Naive thymus-derived CD4-positive, alpha-beta T cell (primary cell): ENCODE results near the gene SLC4A7. TPM values are rescaled to one million over a fixed set of nuclear protein-coding genes. Genes with fewer than 3 reads are reported as not detected.

ENCODE experiments used
- ATAC-seq: fragments of 150-1000 bp; cut with Tn5 transposase; 2 replicates; pipeline ENCODE4 v1.10.0; 2021; ENCODE audit warnings: mild to moderate bottlenecking, moderate library complexity
- CTCF ChIA-PET: fragments of 350-600 bp; sonication (Branson Sonifier 250); formaldehyde crosslinking; loops from one replicate; lab custom pipeline; 2021; ENCODE audit warnings: antibody characterized with exemption; lab: Charles Lee
- POLR2A ChIA-PET: fragments of 350-600 bp; sonication (Branson Sonifier 250); formaldehyde crosslinking; loops from one replicate; lab custom pipeline; 2021; ENCODE audit warnings: antibody characterized with exemption, inconsistent platforms; lab: Charles Lee
- DNase-seq, 9 donors: peaks; one replicate each; pipeline versions ENCODE4 v3.0.0 to v3.0.0-alpha.2; 2020 to 2022; ENCODE audit warnings: mixed read lengths in 1 of 9
- H3K27ac ChIP-seq: one replicate; pipeline ENCODE4 v1.7.0; 2013; ENCODE audit warnings: mild to moderate bottlenecking, low read depth, low read length, moderate library complexity
- H3K27me3 ChIP-seq, 2 donors: one replicate each; pipeline ENCODE4 v1.7.0; 2013; ENCODE audit warnings: low read length in 2 of 2, mild to moderate bottlenecking in 2 of 2, moderate library complexity in 2 of 2; ENCODE audit not compliant: control insufficient read depth in 2 of 2, insufficient read depth in 2 of 2
- H3K36me3 ChIP-seq, 3 experiments: 1 replicate in 2 of 3; 2 replicates in 1 of 3; pipeline ENCODE4 v1.7.0; 2013; ENCODE audit warnings: low read length in 3 of 3, mild to moderate bottlenecking in 3 of 3, moderate library complexity in 1 of 3; ENCODE audit not compliant: insufficient read depth in 3 of 3, control insufficient read depth in 2 of 3
- H3K4me1 ChIP-seq, 2 donors: one replicate each; pipeline ENCODE4 v1.7.0; 2013; ENCODE audit warnings: low read length in 2 of 2, mild to moderate bottlenecking in 2 of 2, moderate library complexity in 1 of 2; ENCODE audit not compliant: control insufficient read depth in 2 of 2, insufficient read depth in 2 of 2
- H3K4me3 ChIP-seq: 2 replicates; pipeline ENCODE4 v1.7.0; 2013; ENCODE audit warnings: mild to moderate bottlenecking, low read length
- H3K9me3 ChIP-seq, 3 experiments: 1 replicate in 2 of 3; 2 replicates in 1 of 3; pipeline ENCODE4 v1.7.0; 2013; ENCODE audit warnings: low read length in 3 of 3; ENCODE audit not compliant: control insufficient read depth in 2 of 3
- H3K27ac Mint-ChIP-seq, 9 donors: one replicate each; pipeline ENCODE4 v1.8.0; 2020 to 2022; ENCODE audit warnings: mixed read lengths in 9 of 9, mild to moderate bottlenecking in 8 of 9, moderate library complexity in 5 of 9, inconsistent platforms in 2 of 9
- H3K27me3 Mint-ChIP-seq, 5 donors: one replicate each; pipeline ENCODE4 v1.8.0; 2021 to 2022; ENCODE audit warnings: mixed read lengths in 5 of 5, mild to moderate bottlenecking in 1 of 5
- H3K36me3 Mint-ChIP-seq, 5 donors: one replicate each; pipeline ENCODE4 v1.8.0; 2020 to 2022; ENCODE audit warnings: mixed read lengths in 5 of 5, mild to moderate bottlenecking in 3 of 5, inconsistent platforms in 1 of 5
- H3K4me1 Mint-ChIP-seq, 7 donors: one replicate each; pipeline ENCODE4 v1.8.0; 2020 to 2022; ENCODE audit warnings: mixed read lengths in 7 of 7, mild to moderate bottlenecking in 3 of 7, inconsistent platforms in 1 of 7
- H3K4me3 Mint-ChIP-seq, 10 donors: one replicate each; pipeline ENCODE4 v1.8.0; 2020 to 2022; ENCODE audit warnings: mild to moderate bottlenecking in 10 of 10, mixed read lengths in 10 of 10, moderate library complexity in 6 of 10, inconsistent platforms in 2 of 10
- H3K9me3 Mint-ChIP-seq, 11 donors: one replicate each; pipeline ENCODE4 v1.8.0; 2020 to 2022; ENCODE audit warnings: mixed read lengths in 11 of 11, mild to moderate bottlenecking in 4 of 11, inconsistent platforms in 1 of 11, moderate library complexity in 1 of 11
- intact Hi-C, 2 donors: fragments of 100-400 bp; cut with micrococcal nuclease; formaldehyde crosslinking; loops; one replicate each; pipeline ENCODE4 v1.15.1; 2023
- polyA plus RNA-seq, 2 donors: library from polyadenylated mRNA; unstranded; fragments of 300-500 nt; fragmentation: Illumina TruSeq; gene quantifications; one replicate each; pipeline ENCODE4 v1.2.3, GENCODE V29; 2021
- total RNA-seq, 6 experiments: library from RNA in 5 of 6; stranded (reverse) in 5 of 6; gene quantifications; 1 replicate in 5 of 6; 2 replicates in 1 of 6; pipeline ENCODE4 v1.2.3 and lab custom pipeline; 2021 to 2026

SLC4A7 gene
- total and polyA plus RNA-seq, 7 experiments from 2014 or later, result 9.3 to 69.1 (median 38.4) TPM

DNA sequence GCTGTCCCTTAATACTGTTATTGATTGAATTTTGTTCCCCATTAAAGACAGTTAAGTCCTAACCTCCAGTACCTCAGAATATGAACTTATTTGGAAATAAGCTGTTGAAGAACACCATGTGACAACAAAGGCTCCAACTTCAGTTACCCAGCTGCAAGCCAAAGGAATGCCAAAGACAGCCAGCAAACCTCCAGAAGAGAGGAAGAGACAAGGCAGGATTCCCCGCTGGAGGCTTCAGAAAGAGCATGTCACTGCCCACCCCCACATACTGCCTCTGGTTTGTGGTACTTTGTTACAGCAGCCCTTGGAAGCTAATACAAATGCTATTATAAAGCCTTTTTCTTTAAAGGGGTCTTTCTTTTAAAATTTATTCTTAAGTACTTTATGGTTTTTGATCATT lies 96.6 kb downstream of the SLC4A7 start:
- peaks cover 0 to 29% (median 10%) of the 10 kb centered on the region in 3 experiments for H3K36me3 ChIP-seq
- CTCF ChIA-PET, result no interaction called here
- H3K27ac Mint-ChIP-seq, result peak overlapping the region in 2 of 9 donors; percentile 54 to 60

DNA sequence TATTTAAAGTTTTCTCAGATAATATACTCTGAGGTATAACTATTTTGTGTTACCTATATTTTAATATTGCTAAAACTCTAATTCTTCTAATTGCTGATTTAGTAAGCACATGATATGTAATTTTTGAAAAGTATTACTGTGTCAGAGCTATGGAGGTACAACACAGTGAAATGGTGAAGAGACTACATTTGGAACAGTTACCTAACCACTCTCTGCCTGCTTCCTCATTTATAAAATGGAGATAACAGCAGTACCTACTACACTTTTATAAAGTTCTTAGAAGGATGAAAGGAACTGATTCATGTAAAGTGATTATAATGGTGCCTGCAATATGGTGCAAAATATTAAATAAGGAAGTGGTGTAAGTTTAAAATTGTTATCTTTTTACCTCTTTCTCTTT lies 98.7 kb downstream of the SLC4A7 start:
- no peak overlapping the region for H3K27ac ChIP-seq
- Mint-ChIP-seq H3K27ac (no peak overlapping the region), H3K27me3 (no peaks in the 10 kb centered on the region), H3K4me3 (no peak overlapping the region), H3K9me3 (no peaks in the 10 kb centered on the region), H3K36me3 (peaks cover 0 to 28% (median 15%) of the 10 kb centered on the region in 5 donors), H3K4me1 (no peaks in the 10 kb centered on the region)
- H3K36me3 ChIP-seq, result peaks cover 0 to 23% (median 10%) of the 10 kb centered on the region in 3 experiments
- H3K9me3 ChIP-seq, result no peaks in the 10 kb centered on the region
- intact Hi-C loops, result loop anchor here (2.0 to 5.0 kb wide), 2 partner anchors 17 to 37 kb away; partner anchors contain the start of gene NEK10 (in 1 of the 2)
- POLR2A ChIA-PET, result no interaction called here
- peak; percentile 48 for ATAC-seq
- CTCF ChIA-PET, result no interaction called here
- H3K4me3 ChIP-seq, result no peak overlapping the region
- DNase-seq, result no peak
- no peaks in the 10 kb centered on the region for H3K4me1 ChIP-seq
- no peaks in the 10 kb centered on the region for H3K27me3 ChIP-seq

More for the DNA sequence above, 96.6 kb downstream of the SLC4A7 start:
- no peak overlapping the region for H3K27ac ChIP-seq
- no peaks in the 10 kb centered on the region for H3K9me3 ChIP-seq
- POLR2A ChIA-PET, result no interaction called here
- Mint-ChIP-seq H3K36me3 (peaks cover 4 to 38% (median 20%) of the 10 kb centered on the region in 5 donors), H3K27me3 (no peaks in the 10 kb centered on the region), H3K9me3 (no peaks in the 10 kb centered on the region), H3K4me3 (no peak overlapping the region), H3K4me1 (peaks cover 0 to under 1% (median 0%) of the 10 kb centered on the region in 7 donors)
- no peak overlapping the region for H3K4me3 ChIP-seq
- ATAC-seq, result no peak
- no peaks in the 10 kb centered on the region for H3K4me1 ChIP-seq
- intact Hi-C loops, result loop anchor here in 1 of 2 donors (5.0 kb wide), 1 partner anchor 35 kb away; no protein-coding TSS in a partner anchor
- no peak for DNase-seq
- no peaks in the 10 kb centered on the region for H3K27me3 ChIP-seq

- ChIA-PET CTCF (interaction anchor here (0.6 kb wide), 1 partner anchor 100 kb away, joined by 3 read pairs; no protein-coding TSS in a partner anchor), POLR2A (no interaction called here)
- no peaks in the 10 kb centered on the region for H3K4me1 ChIP-seq
- Mint-ChIP-seq H3K4me3 (no peak overlapping the region), H3K27me3 (no peaks in the 10 kb centered on the region), H3K27ac (no peak overlapping the region), H3K9me3 (no peaks in the 10 kb centered on the region), H3K36me3 (peaks cover 1 to 26% (median 15%) of the 10 kb centered on the region in 5 donors), H3K4me1 (no peaks in the 10 kb centered on the region)
- no peak overlapping the region for H3K27ac ChIP-seq
- intact Hi-C loops, result loop anchor here (1.0 to 2.0 kb wide), 2 partner anchors 8 to 15 kb away; partner anchors contain the start of gene NEK10 (in 1 of the 2)
- no peak overlapping the region for H3K4me3 ChIP-seq
- H3K36me3 ChIP-seq, result peaks cover 0 to 22% (median 10%) of the 10 kb centered on the region in 3 experiments
- no peaks in the 10 kb centered on the region for H3K9me3 ChIP-seq
- ATAC-seq (no peak), DNase-seq (no peak)
- H3K27me3 ChIP-seq, result no peaks in the 10 kb centered on the region
Measured at GRCh38 chr3:27384191-27384590, 100.0 kb downstream of the SLC4A7 start.

- no peak overlapping the region for H3K4me3 Mint-ChIP-seq
- peaks cover 7 to 25% (median 16%) of the 10 kb centered on the region in 5 donors for H3K36me3 Mint-ChIP-seq
- no peak for DNase-seq
- no peaks in the 10 kb centered on the region for H3K27me3 Mint-ChIP-seq
- Histone ChIP-seq H3K4me3 (no peak overlapping the region), H3K27ac (no peak overlapping the region), H3K36me3 (peaks cover 0 to 22% (median 10%) of the 10 kb centered on the region in 3 experiments), H3K4me1 (no peaks in the 10 kb centered on the region), H3K27me3 (no peaks in the 10 kb centered on the region), H3K9me3 (no peaks in the 10 kb centered on the region)
- ChIA-PET CTCF (no interaction called here), POLR2A (interaction anchor here (0.6 kb wide), 1 partner anchor 21 kb away, joined by 3 read pairs; no protein-coding TSS in a partner anchor)
- peaks cover 0 to 8% (median 0%) of the 10 kb centered on the region in 7 donors for H3K4me1 Mint-ChIP-seq
- peak overlapping the region in 1 of 9 donors; percentile 66 for H3K27ac Mint-ChIP-seq
- ATAC-seq, result no peak
- intact Hi-C loops, result no loop called here
- no peaks in the 10 kb centered on the region for H3K9me3 Mint-ChIP-seq
Measured at GRCh38 chr3:27380433-27381357, 103.5 kb downstream of the SLC4A7 start.

- Mint-ChIP-seq H3K9me3 (no peaks in the 10 kb centered on the region), H3K36me3 (peaks cover 3 to 16% (median 7%) of the 10 kb centered on the region in 5 donors), H3K27me3 (no peaks in the 10 kb centered on the region), H3K27ac (peak overlapping the region in 5 of 9 donors; percentile 13 to 75 (median 30)), H3K4me1 (peaks cover 0 to 8% (median 0%) of the 10 kb centered on the region in 7 donors), H3K4me3 (no peak overlapping the region)
- DNase-seq (no peak), ATAC-seq (no peak)
- ChIA-PET CTCF (no interaction called here), POLR2A (interaction anchor here (1.3 kb wide), 1 partner anchor 8 kb away, joined by 3 read pairs; no protein-coding TSS in a partner anchor)
- Histone ChIP-seq H3K27me3 (no peaks in the 10 kb centered on the region), H3K4me3 (no peak overlapping the region), H3K27ac (no peak overlapping the region), H3K9me3 (no peaks in the 10 kb centered on the region), H3K4me1 (no peaks in the 10 kb centered on the region), H3K36me3 (peaks cover 0 to 10% (median 0%) of the 10 kb centered on the region in 3 experiments)
- intact Hi-C loops, result loop anchor here in 1 of 2 donors (1.0 kb wide), 1 partner anchor 9 kb away; the partner anchor contains the start of gene NEK10
Measured at GRCh38 chr3:27378331-27378730, 105.9 kb downstream of the SLC4A7 start.

DNA sequence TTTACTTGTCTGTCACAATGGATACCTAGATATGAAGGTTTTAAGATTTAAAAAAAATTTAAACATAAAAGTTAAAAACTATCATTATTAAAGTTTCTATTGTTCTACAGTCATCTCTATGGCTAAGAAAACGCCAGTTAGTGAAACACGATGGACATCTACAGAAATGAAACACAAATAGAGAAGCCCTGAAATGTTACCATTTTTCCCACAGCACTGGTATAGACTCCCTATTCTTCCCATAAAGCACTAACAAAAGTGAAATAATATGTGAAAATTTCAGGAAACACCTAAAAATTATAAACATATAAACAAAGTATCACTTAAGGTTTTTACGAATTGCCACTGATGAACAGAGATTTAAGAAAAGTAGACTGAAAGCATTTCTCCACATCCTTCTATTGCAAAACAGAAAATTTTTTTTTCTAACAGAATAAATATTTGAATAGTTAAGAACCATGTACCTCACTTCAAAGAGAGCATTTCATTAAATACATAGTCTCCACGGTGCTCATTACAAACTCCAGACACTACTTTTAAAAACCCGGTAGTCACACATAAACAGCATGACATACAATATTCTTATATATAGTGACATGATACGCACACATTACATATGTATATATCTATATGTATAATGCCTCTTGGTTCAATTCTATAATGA lies 107.9 kb downstream of the SLC4A7 start:
- intact Hi-C loops, result loop anchor here in 1 of 2 donors (1.0 kb wide), 1 partner anchor 8 kb away; no protein-coding TSS in a partner anchor
- Histone ChIP-seq H3K9me3 (no peaks in the 10 kb centered on the region), H3K4me1 (no peaks in the 10 kb centered on the region), H3K27ac (no peak overlapping the region), H3K27me3 (no peaks in the 10 kb centered on the region), H3K36me3 (no peaks in the 10 kb centered on the region), H3K4me3 (no peak overlapping the region)
- no peak for DNase-seq
- ChIA-PET CTCF (no interaction called here), POLR2A (no interaction called here)
- Mint-ChIP-seq H3K27me3 (no peaks in the 10 kb centered on the region), H3K9me3 (no peaks in the 10 kb centered on the region), H3K27ac (no peak overlapping the region), H3K36me3 (peaks cover 0 to 7% (median 6%) of the 10 kb centered on the region in 5 donors), H3K4me3 (no peak overlapping the region), H3K4me1 (peaks cover 0 to 8% (median 0%) of the 10 kb centered on the region in 7 donors)
- ATAC-seq, result no peak
